Measurements from ENCODE around the gene RBP7. TPM values are rescaled to one million over a fixed set of nuclear protein-coding genes. Genes with fewer than 3 reads are reported as not detected.
A peak's percentile ranks its signal among the peaks of the same experiment; 100 is the strongest.

The RBP7 gene
- not detected in 2 replicates for total RNA-seq (2013; cell fraction: nucleolus; rRNA removed)
- total RNA-seq (2014; rRNA removed) (not detected in 2 replicates), total RNA-seq (2014; rRNA removed; fragmentation: Illumina TruSeq; extraction: Trizol) (not detected in 2 replicates), total RNA-seq (2021) (not detected in 2 replicates), polyA plus RNA-seq (2011; rRNA removed) (not detected in 2 replicates), polyA plus RNA-seq (2014; fragmentation: Illumina TruSeq; extraction: Trizol) (not detected in 2 replicates), polyA plus RNA-seq (2014; fragmentation: Nextera tagmentation; extraction: Ambion mirVana) (not detected), polyA plus RNA-seq (2014; rRNA removed) (0.15 TPM in 1 of 2 replicates, not detected in the other), polyA plus RNA-seq (2016; fragmentation: Nextera tagmentation; extraction: Ambion mirVana) (under 1 TPM in 1 of 2 experiments, not detected in 1; 0.20 TPM), polyA minus RNA-seq (2011; rRNA and poly(A)+ RNA removed) (not detected in 2 replicates), Bru-seq, nascent RNA (percentile 6 among the genes with signal in this experiment), BruChase-seq, experiment 1, labeled RNA remaining after a 6-hour chase (percentile 9 among the genes with signal in this experiment), BruChase-seq, experiment 2, labeled RNA remaining after a 2-hour chase (percentile 13 among the genes with signal in this experiment)
- polyA plus RNA-seq (2011; ENCODE audit: low read depth), result not detected
- polyA plus RNA-seq (2011; cell fraction: cytosol; rRNA removed), result not detected in 2 replicates
- polyA plus RNA-seq (2011; cell fraction: nucleus; rRNA removed), result not detected in 2 replicates
- polyA plus RNA-seq (2012), result not detected in 2 replicates
- not detected in 2 replicates for polyA minus RNA-seq (2011; cell fraction: cytosol; rRNA and poly(A)+ RNA removed)
- not detected in 2 replicates for polyA minus RNA-seq (2011; cell fraction: nucleus; rRNA and poly(A)+ RNA removed)
- long read RNA-seq, experiment 1, result 0 reads
- long read RNA-seq, experiment 2, result 0 reads

DNA sequence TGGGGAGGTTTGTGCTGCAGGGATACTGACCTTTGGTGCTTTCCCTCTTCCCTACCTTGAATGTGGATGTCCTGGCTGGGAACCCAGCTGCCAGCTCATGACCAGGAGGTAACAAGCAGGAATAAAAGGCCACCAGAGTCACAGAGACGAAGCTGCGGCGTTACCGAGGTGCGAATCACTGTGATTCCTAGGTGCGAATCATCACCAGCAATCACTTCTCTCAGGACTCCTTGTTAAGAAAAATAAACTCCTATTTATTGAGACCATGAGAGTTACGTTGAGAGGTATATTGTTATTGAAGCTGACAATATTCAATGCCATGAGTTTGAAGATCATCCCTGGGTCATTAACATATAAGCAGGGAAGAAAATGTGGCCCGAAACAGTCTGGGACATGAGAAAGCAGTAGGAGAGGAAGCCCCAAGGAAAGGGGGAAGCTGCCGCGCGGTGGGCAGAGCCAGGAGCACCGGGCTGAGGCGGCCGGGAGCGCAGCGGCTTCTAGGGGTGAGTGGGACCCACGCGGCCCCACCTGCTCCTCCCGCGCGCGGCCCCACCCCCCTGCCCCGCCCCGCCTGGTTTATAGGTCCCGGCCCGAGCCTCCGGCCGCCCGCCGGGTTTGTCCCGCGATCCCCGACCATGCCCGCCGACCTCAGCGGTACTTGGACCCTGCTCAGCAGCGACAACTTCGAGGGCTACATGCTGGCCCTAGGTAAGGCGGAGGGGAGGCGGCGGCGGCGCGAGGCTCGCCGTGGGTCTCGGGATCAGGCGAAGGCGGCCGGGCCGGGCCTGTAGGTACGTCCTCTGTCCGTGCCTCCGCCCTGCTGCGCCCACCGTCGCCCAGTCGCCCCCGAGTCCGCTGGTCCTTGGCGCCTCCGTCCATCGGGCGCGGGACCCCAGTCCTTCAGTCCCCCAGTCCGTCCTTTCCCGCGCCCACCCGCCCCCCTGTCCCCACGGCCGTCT lies at the start of gene RBP7:
Gene RBP7 (plus strand): TSS at position 605 of the 959 bp plus-strand sequence. CDS start 31 bp downstream, at position 636.
- intact Hi-C loops (cut with micrococcal nuclease; ENCODE audit: unreplicated experiment), result no loop called here
- Histone ChIP-seq H3K36me3 (ENCODE audit: control insufficient read depth in 2 of 2, insufficient read depth in 2 of 2, low read length in 1 of 2) (no peaks in the 10 kb centered on the region), H3K27ac (ENCODE audit: control insufficient read depth, insufficient read depth) (no peak within 1 kb of the TSS), H2AFZ (ENCODE audit: control insufficient read depth, low read depth, low read length) (no peak within 1 kb of the TSS), H3K79me2 (ENCODE audit: control insufficient read depth, insufficient read depth, low read length) (no peaks in the 10 kb centered on the region), H3K4me1 (ENCODE audit: control insufficient read depth, insufficient read depth, low read length) (no peaks in the 10 kb centered on the region), H3K9me3 (replicated peaks; ENCODE audit: control insufficient read depth, insufficient read depth, low read length) (peaks cover 8% of the 10 kb centered on the region), H3K4me3 (no peak within 1 kb of the TSS), H3K27me3 (replicated peaks in 1 of 2; ENCODE audit: control insufficient read depth in 2 of 2, insufficient read depth in 2 of 2, low read length in 1 of 2) (no peaks in the 10 kb centered on the region; a peak in 2 of 4 replicates), H3K9ac (ENCODE audit: control insufficient read depth, insufficient read depth, low read length) (no peak within 1 kb of the TSS), H3K4me2 (ENCODE audit: control insufficient read depth, insufficient read depth) (peak within 1 kb of the TSS; percentile 55; the same call in 1 of the 2 replicates), H4K20me1 (ENCODE audit: control insufficient read depth, insufficient read depth) (no peaks in the 10 kb centered on the region)
- FAIRE-seq (no peak), DNase-seq (ENCODE audit: low read depth, low spot score) (no peak), ATAC-seq (no peak)
- SMC1A ChIA-PET (ENCODE audit: uncharacterized antibody, unreplicated experiment), result no interaction called here
- POLR2A ChIA-PET, result no interaction called here
- BruUV-seq (replicated peaks), result no TSS peak
- RAD21 ChIA-PET (ENCODE audit: unreplicated experiment), result no interaction called here
- CTCF ChIA-PET, result no interaction called here
- in situ Hi-C loops (cut with MboI), result no loop called here
- WGBS (ENCODE audit: insufficient coverage, insufficient replicate concordance, low lambda C conversion rate, missing lambda C conversion rate), result 26% methylated on average over 29 of the region's 71 CpGs
- TF ChIP-seq RCOR1 (conservative IDR thresholded peaks at IDR 0.05; ENCODE audit: low read depth, low read length) (no peak), HDAC6 (IDR thresholded peaks at IDR 0.05; ENCODE audit: unreplicated experiment) (no peak), EED (IDR thresholded peaks at IDR 0.05; ENCODE audit: low read depth) (no peak)
